Natural killer cell (primary cell): ENCODE data around the gene KIAA0319L. TPM values are rescaled to one million over a fixed set of nuclear protein-coding genes. Genes with fewer than 3 reads are reported as not detected.
A peak's percentile ranks its signal among the peaks of the same experiment; 100 is the strongest.

Experiments
- ATAC-seq, 3 donors: fragments of 150-1000 bp in 2 of 3; fragments of 200-7000 bp in 1 of 3; cut with Tn5 transposase; 1 replicate in 1 of 3; 2 replicates in 2 of 3; pipeline ENCODE4 v1.10.0; 2021; ENCODE audit warnings: mild to moderate bottlenecking in 2 of 3, moderate library complexity in 2 of 3
- DNase-seq, 2 donors: peaks; one replicate each; pipeline versions ENCODE4 v3.0.0 to v3.0.0-alpha.2; 2013 to 2021; ENCODE audit warnings: mixed read lengths in 1 of 2
- H3K27ac ChIP-seq: one replicate; pipeline ENCODE4 v1.5.1; 2013; ENCODE audit warnings: mild to moderate bottlenecking, low read length
- H3K27me3 ChIP-seq: one replicate; pipeline ENCODE4 v1.6.1; 2013; ENCODE audit warnings: low read length; ENCODE audit not compliant: control insufficient read depth, insufficient read depth
- H3K36me3 ChIP-seq: one replicate; pipeline ENCODE4 v1.6.1; 2013; ENCODE audit warnings: low read length; ENCODE audit not compliant: control insufficient read depth, insufficient read depth
- H3K4me1 ChIP-seq: one replicate; pipeline ENCODE4 v1.6.1; 2013; ENCODE audit warnings: low read length; ENCODE audit not compliant: control insufficient read depth, insufficient read depth
- H3K4me3 ChIP-seq: one replicate; pipeline ENCODE4 v1.5.1; 2013; ENCODE audit warnings: low read length
- H3K9me3 ChIP-seq: one replicate; pipeline ENCODE4 v1.6.1; 2013; ENCODE audit warnings: low read length; ENCODE audit not compliant: control insufficient read depth, insufficient read depth
- H3K27ac Mint-ChIP-seq, 2 donors: one replicate each; pipeline ENCODE4 v1.8.0; 2022; ENCODE audit warnings: mild to moderate bottlenecking in 2 of 2, mixed read lengths in 2 of 2, moderate library complexity in 1 of 2
- H3K27me3 Mint-ChIP-seq, 2 donors: one replicate each; pipeline ENCODE4 v1.8.0; 2022; ENCODE audit warnings: low read depth in 2 of 2, mixed read lengths in 2 of 2
- H3K36me3 Mint-ChIP-seq: one replicate; pipeline ENCODE4 v1.8.0; 2022; ENCODE audit warnings: mixed read lengths
- H3K4me1 Mint-ChIP-seq, 2 donors: one replicate each; pipeline ENCODE4 v1.8.0; 2022; ENCODE audit warnings: mixed read lengths in 2 of 2
- H3K4me3 Mint-ChIP-seq: one replicate; pipeline ENCODE4 v1.8.0; 2022; ENCODE audit warnings: mild to moderate bottlenecking, moderate library complexity, mixed read lengths
- H3K9me3 Mint-ChIP-seq, 2 donors: one replicate each; pipeline ENCODE4 v1.8.0; 2022; ENCODE audit warnings: mixed read lengths in 2 of 2
- WGBS: methylation state at CpG from one replicate; pipeline ENCODE4 v1.1.7; 2013; ENCODE audit warnings: missing lambda C conversion rate; ENCODE audit not compliant: insufficient coverage; 5-methylcytosine and 5-hydroxymethylcytosine counted together
- intact Hi-C: fragments of 100-400 bp; cut with micrococcal nuclease; formaldehyde crosslinking; loops from one replicate; pipeline ENCODE4 v1.14.2; 2022
- total RNA-seq, 4 donors: library from RNA; stranded (reverse); fragments of 120-200 nt in 1 of 4; gene quantifications; one replicate each; pipeline versions ENCODE4 v1.2.3 to v1.2.4, GENCODE V29; 2013 to 2022
- TF ChIP-seq, protein P1 (sequence below): fragments of 200-600 bp; IDR thresholded peaks from one replicate; pipeline ENCODE4 v1.8.0; 2022; ENCODE audit warnings: antibody characterized with exemption

Gene KIAA0319L
- total RNA-seq, 3 donors from 2014 or later (not counting 1 experiment from before 2014, with no cell fraction given): 51.3 to 75.0 (median 64.8) TPM

DNA sequence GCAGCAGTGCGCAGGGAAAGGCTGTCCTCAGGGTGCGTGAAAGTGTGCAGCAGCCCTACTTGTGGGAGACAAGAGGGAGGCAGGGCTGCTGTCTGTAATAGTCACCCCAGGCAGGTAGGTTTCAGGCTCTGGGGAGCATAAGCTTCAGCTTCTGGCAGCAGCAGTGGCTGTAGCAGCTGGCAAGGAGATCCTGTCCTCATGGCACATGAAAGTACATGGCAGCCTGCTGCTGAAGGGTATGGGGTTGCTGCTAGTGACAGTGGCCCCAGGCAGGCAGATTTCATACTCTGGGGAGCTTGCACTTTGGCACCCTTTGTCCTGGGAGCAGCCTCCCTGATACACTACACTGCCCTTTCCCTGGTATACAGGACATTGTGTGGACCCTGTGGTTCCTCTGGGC lies 26.3 kb downstream of the KIAA0319L start:
- ATAC-seq (no peak), DNase-seq (no peak)
- H3K27ac Mint-ChIP-seq: no peak overlapping the region
- WGBS: 98% methylated on average over 2 of the region's 2 CpGs
- H3K4me1 Mint-ChIP-seq: peaks cover 9 to 15% of the 10 kb centered on the region in 2 donors
- intact Hi-C loops: no loop called here
- no peaks in the 10 kb centered on the region for H3K27me3 Mint-ChIP-seq
- Histone ChIP-seq H3K27ac (no peak overlapping the region), H3K36me3 (peaks cover 16% of the 10 kb centered on the region), H3K4me3 (no peak overlapping the region), H3K4me1 (no peaks in the 10 kb centered on the region), H3K9me3 (peaks cover 12% of the 10 kb centered on the region), H3K27me3 (no peaks in the 10 kb centered on the region)
- peaks cover 3 to 4% of the 10 kb centered on the region in 2 donors for H3K9me3 Mint-ChIP-seq
- TF ChIP-seq, protein P1, sequence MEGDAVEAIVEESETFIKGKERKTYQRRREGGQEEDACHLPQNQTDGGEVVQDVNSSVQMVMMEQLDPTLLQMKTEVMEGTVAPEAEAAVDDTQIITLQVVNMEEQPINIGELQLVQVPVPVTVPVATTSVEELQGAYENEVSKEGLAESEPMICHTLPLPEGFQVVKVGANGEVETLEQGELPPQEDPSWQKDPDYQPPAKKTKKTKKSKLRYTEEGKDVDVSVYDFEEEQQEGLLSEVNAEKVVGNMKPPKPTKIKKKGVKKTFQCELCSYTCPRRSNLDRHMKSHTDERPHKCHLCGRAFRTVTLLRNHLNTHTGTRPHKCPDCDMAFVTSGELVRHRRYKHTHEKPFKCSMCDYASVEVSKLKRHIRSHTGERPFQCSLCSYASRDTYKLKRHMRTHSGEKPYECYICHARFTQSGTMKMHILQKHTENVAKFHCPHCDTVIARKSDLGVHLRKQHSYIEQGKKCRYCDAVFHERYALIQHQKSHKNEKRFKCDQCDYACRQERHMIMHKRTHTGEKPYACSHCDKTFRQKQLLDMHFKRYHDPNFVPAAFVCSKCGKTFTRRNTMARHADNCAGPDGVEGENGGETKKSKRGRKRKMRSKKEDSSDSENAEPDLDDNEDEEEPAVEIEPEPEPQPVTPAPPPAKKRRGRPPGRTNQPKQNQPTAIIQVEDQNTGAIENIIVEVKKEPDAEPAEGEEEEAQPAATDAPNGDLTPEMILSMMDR: no peak
- H3K4me3 Mint-ChIP-seq: no peak overlapping the region
- peaks cover 18% of the 10 kb centered on the region for H3K36me3 Mint-ChIP-seq

DNA sequence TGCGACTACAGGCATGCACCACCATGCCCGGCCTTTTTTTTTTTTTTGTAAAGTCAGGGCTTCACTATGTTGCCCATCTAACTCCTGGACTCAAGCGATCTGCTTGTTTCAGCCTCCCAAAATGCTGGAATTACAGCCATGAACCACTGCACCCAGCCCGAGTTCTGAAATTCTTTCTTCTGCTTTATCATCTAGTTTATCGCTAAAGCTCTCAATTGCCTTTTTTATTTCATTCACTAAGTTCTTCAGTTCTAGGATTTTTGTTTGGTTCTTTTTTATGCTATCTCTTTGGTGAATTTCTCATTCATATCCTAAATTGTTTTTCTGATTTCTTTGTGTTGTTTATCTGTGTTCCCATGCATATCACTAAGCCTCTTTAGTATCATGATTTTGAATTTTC lies 27.0 kb downstream of the KIAA0319L start:
- H3K27ac Mint-ChIP-seq: no peak overlapping the region
- Histone ChIP-seq H3K4me1 (no peaks in the 10 kb centered on the region), H3K27ac (no peak overlapping the region), H3K36me3 (peaks cover 16% of the 10 kb centered on the region), H3K27me3 (no peaks in the 10 kb centered on the region), H3K4me3 (no peak overlapping the region), H3K9me3 (peaks cover 12% of the 10 kb centered on the region)
- no peak overlapping the region for H3K4me3 Mint-ChIP-seq
- TF ChIP-seq, protein P1: no peak
- peaks cover 3 to 4% of the 10 kb centered on the region in 2 donors for H3K9me3 Mint-ChIP-seq
- peaks cover 1 to 11% of the 10 kb centered on the region in 2 donors for H3K4me1 Mint-ChIP-seq
- ATAC-seq (no peak), DNase-seq (no peak)
- 74% methylated on average over 4 of the region's 5 CpGs for WGBS
- H3K27me3 Mint-ChIP-seq: no peaks in the 10 kb centered on the region
- intact Hi-C loops: no loop called here
- H3K36me3 Mint-ChIP-seq: peaks cover 18% of the 10 kb centered on the region

DNA sequence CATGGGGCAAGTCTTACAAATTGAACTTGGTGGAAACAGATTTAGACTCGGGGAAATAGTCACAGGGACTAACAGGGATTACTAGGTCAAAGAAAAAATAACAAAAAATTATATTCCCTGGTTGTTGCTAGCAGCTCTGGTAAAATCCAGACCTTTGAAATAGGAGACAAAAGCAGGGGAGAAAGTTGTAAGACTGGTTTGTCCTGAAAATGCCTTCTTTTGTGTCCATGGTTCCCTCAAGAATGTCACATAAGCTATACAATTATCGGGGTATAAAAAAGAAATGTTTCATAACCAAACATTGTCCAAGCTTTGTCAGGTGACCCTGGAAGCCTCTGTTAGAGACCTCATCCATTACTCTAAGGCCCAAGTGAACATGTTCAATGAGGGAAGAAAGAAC lies 33.1 kb downstream of the KIAA0319L start:
- Histone ChIP-seq H3K27ac (no peak overlapping the region), H3K27me3 (no peaks in the 10 kb centered on the region), H3K36me3 (no peaks in the 10 kb centered on the region), H3K4me3 (no peak overlapping the region), H3K9me3 (no peaks in the 10 kb centered on the region), H3K4me1 (no peaks in the 10 kb centered on the region)
- DNase-seq (no peak), ATAC-seq (no peak)
- Mint-ChIP-seq H3K9me3 (peaks cover 0 to under 1% of the 10 kb centered on the region in 2 donors), H3K36me3 (peaks cover 1% of the 10 kb centered on the region), H3K4me1 (peaks cover 10 to 18% of the 10 kb centered on the region in 2 donors), H3K27ac (no peak overlapping the region), H3K27me3 (no peaks in the 10 kb centered on the region), H3K4me3 (no peak overlapping the region)
- WGBS: 100% methylated on average over 2 of the region's 2 CpGs
- TF ChIP-seq, protein P1: no peak
- intact Hi-C loops: no loop called here

DNA sequence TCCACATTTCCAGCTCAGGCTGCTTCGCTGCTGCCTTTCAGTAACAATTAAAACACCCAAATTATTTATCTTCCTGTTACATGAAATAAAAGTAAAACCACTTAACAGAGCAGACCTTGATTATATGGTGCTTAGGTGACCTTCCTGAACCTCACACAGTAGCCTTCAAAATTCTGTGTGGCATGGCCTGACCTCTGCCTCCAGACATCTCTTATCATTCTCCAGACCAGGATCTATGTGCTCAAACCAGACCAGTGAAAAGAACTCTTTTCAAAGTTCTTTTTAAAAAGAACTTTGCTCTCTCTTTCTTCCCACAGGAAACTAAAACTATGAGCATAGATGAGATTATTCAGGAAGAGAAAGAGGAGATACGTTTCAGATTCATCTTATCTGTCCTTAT lies 37.8 kb downstream of the KIAA0319L start:
- Histone ChIP-seq H3K36me3 (no peaks in the 10 kb centered on the region), H3K4me3 (no peak overlapping the region), H3K4me1 (no peaks in the 10 kb centered on the region), H3K27me3 (no peaks in the 10 kb centered on the region), H3K27ac (no peak overlapping the region), H3K9me3 (no peaks in the 10 kb centered on the region)
- H3K9me3 Mint-ChIP-seq: peaks cover 7 to 11% of the 10 kb centered on the region in 2 donors
- H3K27ac Mint-ChIP-seq: peak overlapping the region in 1 of 2 donors; percentile 17
- peaks cover 16% of the 10 kb centered on the region for H3K36me3 Mint-ChIP-seq
- TF ChIP-seq, protein P1: no peak
- WGBS: 94% methylated on average over 1 of the region's 2 CpGs
- no peak for ATAC-seq
- intact Hi-C loops: no loop called here
- no peak for DNase-seq
- no peaks in the 10 kb centered on the region for H3K27me3 Mint-ChIP-seq
- H3K4me3 Mint-ChIP-seq: no peak overlapping the region
- peaks cover 26 to 44% of the 10 kb centered on the region in 2 donors for H3K4me1 Mint-ChIP-seq
